ENCODE results near the gene UQCRHL. TPM values are rescaled to one million over a fixed set of nuclear protein-coding genes. Genes with fewer than 3 reads are reported as not detected.
"Not testable (repeated sequence)": the region's sequence is repeated elsewhere in the genome, so short reads cannot be mapped to it uniquely, and the experiment has no call there.

UQCRHL gene
- total RNA-seq, 1 experiment from 2014 or later: 3.2 TPM

DNA sequence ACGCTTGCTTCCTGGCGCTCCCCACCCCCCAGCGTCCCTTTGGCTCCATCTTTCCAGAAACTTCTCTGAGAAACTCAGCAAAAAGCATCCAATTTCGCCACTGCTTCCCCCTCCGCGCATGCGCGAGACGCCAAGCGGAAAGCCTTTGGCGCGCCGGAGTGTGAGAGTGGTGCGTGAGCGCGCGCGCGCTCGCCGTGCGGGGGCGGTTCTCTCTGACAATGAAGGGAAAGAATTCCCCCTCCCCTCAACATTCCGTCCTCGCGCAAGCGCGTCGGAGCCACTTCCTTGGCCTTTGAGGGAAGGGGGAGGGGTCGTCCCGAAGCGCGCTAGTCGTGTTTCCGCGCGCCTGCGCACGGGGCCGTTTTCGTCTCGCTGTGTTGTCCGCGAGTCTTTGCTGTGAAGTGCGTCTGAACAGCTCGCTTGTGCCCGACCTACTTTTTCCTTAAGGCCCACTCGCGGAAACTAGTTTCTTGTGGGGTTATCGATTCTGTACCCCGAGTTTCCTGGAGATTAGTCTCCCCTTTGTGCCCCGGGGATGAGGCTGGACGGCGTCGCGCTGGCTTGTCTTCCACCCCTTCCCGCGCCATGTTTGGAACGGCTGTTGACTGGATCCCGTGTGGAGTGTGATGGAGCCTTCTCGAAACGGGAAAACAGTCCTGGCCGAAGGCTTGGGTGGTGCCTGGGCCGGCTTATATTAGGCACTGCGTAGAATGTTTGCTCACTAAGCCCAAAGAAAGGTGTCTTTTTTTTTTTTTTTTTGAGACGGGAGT, 28.5 kb upstream of the UQCRHL start:
- peak; percentile 99 for DNase-seq (ENCODE audit: low read depth)

DNA sequence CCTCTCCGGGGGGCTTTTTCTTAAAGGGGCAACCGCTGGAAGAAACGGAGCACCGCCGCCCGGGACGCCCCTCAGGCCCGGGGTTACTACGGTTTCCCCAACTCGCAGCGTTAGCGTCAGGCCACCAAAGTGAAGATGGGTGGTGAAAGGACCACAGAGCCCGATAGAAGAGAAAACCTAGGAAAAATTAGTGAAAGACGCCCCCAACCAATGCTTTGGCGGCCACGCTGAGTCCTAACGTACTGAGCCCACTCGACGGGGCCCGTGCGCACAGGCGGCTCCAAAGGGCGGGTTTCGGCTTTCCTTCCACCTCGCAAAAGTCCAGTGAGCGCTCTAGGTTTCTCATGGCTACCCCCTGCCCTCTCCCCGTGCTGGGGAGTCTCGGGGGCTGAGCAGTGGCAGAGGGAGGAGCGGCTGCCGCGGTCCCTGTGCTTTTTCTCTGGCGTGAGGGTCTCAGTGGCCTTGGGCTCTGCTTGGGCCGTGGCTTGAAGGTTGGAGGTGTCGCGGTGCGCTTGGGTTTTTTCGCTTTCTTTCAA, 27.8 kb upstream of the UQCRHL start:
- DNase-seq (ENCODE audit: low read depth): no peak

DNA sequence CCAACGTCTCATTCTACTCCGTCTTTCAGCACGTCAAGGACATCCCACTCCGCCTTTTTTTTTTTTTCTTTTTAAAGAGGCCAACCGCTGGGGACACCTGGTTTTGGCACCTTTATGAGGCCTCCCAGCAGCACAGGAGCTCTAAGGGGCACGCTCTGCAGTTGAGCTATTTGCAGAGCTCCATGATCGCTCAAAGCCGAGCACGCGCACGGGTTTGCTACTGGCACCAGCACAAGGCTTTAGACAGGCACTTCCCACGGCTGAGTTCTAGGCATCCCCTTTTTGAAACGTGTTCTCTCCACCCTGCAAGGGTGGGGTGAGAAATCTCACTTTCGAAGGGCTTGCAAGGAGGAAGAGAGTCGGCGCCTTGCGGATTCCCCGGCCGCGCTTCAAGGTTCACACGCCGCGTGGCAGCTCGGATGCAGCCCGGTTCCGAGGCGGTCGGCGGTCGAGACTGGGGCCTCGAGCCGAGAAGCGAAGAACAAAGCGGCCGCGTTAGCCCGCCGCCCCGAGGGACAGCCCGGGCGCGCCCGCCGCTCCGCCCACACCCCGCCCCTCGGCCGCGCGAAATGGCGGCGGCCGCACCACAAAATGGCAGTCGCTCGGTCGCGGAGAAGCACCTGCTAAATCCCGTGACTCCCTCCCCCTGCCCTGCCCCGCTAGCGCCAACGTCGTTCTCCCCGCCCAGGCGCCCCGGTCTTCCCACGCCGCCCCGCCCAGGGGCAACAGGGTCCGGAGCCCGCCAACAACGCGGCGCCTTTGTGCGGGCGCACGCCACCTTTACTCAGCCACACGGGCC, 27.2 kb upstream of the UQCRHL start:
- peak; percentile 90 for DNase-seq (ENCODE audit: low read depth)

DNA sequence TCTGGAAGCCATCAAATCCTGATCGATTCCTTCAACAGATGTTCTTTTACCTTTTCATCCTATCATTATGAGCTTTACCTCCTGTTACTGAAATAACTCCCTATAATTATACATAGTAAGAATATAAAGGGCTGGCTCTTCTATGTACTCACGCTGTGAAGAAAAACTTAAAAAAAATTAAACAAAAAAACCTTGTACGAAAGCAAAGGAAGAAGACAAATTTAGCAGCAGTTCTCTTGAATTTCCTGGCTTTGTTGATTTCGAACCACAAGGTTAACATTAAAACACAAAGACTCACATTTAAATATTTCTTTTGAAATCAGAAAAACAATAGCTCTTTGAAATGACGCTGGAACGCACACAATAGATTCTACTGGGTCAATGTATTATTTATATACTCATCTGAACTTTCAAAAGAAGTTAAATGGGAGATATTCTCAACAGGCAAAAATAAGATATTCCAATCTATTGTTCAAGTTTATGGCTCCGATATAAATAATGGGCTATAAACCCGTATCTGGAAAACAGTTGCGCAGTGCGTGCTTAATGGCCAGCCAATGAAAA, 26.5 kb upstream of the UQCRHL start:
- DNase-seq (ENCODE audit: low read depth): no peak

DNA sequence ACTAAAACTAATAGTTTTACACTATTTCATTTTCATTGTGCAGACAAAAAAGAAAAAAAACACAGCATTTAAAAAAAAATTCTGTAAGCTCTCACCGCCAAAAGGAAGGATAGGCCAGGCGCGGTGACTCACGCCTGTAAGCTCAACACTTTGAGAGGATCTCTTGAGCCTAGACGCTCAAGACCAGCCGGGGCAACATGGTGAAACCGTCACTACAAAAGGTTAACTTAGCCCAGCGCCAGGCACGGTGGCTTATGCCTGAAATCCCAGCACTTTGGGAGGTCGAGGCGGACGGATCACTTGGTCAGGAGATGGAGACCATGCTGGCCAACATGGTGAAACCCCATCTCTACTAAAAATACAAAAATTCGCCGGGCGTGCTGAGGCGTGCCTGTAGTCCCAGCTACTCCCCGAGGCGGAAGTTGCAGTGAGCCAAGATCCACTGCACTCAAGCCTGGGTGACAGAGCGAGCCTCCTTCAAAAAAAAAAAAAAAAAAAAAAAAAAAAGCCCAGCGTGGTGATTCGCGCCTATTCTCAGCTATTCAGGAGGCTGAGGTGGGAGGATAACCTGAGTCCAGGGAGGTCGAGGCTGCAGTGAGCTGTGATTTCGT, 25.7 kb upstream of the UQCRHL start:
- peak; percentile 85 for DNase-seq (ENCODE audit: low read depth)

DNA sequence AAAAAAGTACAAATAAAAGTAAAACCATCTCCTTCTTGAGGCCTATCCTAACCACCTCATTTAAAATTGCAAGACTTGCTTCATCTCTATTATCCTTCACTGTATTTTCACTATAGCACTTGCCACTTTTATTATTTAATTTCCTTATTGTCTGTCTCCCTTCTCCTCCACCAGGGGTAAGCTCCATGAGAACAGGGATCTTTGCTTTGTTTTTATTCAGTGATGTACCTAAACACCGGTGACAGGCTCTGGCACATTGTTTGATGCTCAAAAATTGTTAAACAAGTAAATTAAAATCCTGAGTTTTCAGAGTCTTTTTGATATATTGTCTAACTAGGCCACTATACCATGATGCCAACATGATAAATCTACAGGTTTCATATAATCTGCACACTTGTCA, 22.8 kb upstream of the UQCRHL start:
- DNase-seq (ENCODE audit: low read depth): no peak

DNA sequence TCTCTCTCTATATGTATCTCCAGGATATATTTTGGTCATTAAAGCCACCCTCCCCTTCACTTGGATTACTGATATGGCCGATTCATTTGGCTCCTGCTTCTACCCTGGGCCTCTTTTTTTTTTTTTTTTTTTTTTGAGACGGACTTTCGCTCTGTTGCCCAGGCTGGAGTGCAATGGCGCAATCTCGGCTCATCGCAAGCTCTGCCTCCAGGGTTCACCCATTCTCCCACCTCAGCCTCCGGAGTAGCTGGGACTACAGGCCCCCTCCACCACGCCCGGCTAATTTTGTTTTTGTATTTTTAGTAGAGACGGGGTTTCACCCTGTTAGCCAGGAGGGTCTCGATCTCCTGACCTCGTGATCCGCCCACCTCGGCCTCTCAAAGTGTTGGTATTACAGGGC, 21.5 kb upstream of the UQCRHL start:
- DNase-seq (ENCODE audit: low read depth): not testable (repeated sequence)

DNA sequence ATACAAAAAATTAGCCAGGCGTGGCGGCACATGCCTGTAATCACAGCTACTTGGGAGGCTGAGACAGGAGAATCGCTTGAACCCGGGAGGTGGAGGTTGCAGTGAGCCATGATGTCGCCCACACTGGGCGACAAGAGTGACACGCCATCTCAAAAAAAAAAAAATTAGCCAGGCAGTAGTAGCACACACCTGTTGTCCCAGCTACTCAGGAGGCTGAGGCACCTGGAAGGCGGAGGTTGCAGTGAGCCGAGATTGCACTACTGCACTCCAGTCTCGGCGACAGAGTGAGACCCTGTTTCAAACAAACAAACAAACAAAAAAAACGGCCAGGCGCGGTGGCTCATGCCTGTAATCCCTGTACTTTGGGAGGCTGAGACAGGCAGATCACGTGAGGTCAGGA, 20.1 kb upstream of the UQCRHL start:
- not testable (repeated sequence) for DNase-seq (ENCODE audit: low read depth)

DNA sequence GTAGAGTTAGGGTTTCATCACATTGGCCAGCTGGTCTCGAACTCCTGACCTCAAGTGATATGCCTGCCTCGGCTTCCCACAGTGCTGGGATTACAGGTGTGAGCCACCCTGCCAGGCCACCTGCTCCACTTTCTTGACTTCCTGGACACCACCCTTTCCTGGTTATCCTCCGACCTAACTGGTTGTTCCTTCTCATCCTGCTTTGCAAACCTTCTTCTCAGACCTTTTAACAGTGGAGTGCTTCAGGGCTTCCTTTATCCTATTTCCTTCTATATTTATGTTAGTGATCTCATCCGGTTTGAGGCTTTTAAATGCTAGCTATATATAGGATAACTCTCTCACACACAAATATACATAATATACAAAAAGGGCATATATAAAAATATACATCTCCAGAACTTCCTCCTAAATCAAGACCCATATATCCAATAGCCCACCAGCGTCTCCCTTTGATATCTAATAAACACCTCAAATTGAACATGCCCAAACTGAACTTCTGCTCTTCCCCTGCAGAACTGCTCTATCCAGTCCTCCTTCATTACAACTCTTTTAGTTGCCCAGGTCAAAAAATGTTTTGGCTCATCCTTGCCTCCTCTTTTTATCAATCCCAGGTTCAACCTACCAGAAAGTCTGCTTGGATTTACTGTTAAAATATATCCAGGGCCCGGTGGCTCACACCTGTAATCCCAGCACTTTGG, 19.5 kb upstream of the UQCRHL start:
- no peak for DNase-seq (ENCODE audit: low read depth)

DNA sequence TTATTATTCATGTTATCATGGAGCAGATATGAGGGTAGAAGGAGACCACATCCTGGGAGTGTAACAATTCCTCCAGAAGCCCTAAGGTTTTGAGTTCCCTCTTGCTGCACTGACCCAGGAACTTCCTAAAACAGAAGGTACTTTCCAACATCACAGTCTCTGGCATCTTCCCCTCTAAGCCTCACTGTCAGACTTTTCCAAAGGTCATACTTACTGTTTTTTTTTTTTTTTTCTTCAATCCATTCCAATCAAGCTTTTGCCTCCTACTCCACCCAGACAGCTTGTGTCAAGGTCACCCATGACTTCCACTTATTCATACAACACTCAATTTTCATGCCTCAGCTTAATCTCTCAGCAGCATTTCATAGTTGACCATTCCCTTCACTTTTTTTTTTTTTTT, 18.4 kb upstream of the UQCRHL start:
- DNase-seq (ENCODE audit: low read depth): peak; percentile 18

DNA sequence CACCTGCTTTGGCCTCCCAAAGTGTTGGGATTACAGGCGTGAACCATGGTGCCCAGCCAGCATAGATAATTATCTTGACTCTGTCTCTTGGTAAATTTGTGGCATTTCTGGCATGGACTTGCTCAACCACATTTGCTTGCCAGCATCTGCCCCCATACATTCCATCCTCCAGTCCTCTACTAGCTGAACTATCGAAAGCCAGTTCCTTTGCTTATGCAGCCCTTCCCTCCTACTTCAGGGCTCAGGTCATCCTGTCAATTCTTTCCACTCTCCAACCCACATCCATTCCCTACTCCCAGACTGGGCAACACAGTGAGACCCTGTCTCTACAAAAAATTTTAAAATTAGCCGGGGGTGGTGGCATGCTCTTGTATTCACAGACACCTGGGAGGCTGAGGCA, 13.0 kb upstream of the UQCRHL start:
- peak; percentile 41 for DNase-seq (ENCODE audit: low read depth)

DNA sequence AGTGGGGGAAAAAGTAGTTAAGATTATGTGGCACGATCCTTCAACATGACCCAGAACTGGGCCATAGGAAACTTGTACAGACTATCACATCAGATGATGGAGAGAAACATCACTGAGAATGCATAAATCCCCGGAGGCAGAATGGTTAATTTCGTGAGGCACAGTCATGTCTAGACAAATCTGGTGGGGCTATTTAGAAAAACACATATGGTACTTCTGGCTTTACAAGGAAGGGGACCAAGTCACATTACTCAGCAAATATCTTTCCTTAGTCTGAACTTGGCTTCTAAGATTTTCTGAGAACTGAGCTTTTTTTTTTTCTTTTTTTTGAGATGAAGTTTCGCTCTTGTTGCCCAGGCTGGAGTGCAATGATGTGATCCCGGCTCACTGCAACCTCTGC, 9.2 kb upstream of the UQCRHL start:
- DNase-seq (ENCODE audit: low read depth): peak; percentile 54

DNA sequence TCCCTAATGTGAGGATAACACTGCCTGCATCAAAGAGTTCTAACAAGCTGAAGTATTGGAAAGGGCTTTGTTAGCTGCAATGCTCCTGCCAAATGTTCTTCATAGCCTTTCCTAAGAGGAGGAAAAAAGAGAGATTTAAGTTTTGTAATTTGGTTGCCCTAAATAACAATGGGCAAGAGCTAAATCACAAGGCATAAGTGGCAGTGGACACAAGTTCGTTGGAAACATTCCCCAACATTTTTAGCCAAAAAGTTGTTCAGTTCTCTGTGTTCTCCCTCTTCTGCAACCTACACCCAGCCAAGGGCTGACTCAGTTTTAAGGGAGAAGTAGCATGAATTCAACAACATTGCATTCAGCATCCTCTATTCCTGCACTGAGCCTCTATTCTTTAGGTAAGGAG, 2.6 kb upstream of the UQCRHL start:
- DNase-seq (ENCODE audit: low read depth): no peak

DNA sequence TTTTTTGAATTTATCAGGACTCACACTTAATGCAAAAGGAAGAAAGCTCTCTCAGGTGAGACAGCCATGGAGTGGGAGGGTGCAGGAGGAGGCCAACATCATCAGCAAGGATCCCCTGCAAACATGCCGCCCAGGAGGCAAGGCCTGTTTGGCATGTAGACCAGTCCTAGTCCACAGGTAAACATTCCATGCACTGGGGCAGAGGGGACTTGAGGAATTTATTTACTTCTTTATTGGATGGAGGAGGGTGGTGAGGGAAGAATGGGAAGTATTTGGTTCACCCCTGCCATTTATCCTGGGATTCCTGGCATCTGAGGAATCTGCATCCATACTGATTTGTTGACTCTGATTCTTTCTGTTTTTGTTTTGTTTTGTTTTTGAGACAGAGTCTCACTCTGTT, 1.5 kb upstream of the UQCRHL start:
- DNase-seq (ENCODE audit: low read depth): no peak

DNA sequence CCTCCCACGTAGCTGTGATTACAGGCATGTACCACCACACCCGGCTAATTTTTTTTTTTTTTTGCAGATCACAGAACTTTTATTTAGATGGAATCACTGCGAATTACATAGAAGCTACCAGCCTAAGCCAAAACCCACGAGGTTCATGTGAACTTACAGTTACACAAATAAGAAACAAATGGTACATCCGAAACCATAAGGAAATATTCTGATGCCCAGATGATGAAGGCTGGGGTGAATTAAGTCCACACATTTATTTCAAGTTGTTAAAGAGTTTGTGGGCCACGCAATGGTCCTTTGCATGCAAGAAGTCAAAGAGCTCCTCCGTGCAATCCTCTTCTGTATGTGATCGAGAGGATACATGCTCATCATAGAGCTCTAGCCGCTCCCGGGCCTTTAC, 328 bp downstream of the UQCRHL start:
- no peak for DNase-seq (ENCODE audit: low read depth)

DNA sequence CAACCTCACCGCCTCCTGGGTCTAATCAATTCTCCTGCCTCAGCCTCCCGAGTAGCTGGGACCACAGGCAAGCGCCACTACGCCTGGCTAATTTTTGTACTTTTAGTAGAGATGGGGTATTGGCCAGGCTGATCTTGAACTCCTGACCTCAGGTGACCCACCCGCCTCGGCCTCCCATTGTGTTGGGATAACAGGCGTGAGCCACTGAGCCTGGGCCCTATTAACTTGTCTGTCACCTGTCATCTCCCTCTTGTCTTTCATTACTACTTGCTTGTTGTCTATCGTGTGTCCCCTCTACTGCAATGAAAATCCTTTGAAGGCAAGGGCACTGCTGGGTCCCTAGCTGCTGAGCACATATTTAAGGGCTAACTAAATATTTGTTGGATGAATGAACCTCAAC, 3.4 kb downstream of the UQCRHL start:
- DNase-seq (ENCODE audit: low read depth): no peak

DNA sequence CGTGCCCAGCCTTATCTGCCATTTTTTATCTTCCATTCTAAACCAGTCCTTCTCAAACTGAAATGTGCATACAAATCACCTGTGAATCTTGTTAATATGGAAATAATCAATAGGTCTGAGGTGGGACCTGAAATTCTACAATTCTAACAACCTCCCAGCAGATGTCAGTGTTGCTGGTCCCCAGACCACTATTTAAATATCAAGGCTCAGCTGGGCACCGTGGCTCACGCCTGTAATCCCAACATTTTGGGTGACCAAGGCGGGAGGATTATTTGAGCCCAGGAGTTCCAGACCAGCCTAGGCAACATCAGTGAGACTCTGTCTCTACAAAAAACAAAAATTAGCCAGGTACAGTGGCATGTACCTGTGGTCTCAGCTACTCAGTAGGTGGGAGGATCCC, 4.1 kb downstream of the UQCRHL start:
- peak; percentile 28 for DNase-seq (ENCODE audit: low read depth)

DNA sequence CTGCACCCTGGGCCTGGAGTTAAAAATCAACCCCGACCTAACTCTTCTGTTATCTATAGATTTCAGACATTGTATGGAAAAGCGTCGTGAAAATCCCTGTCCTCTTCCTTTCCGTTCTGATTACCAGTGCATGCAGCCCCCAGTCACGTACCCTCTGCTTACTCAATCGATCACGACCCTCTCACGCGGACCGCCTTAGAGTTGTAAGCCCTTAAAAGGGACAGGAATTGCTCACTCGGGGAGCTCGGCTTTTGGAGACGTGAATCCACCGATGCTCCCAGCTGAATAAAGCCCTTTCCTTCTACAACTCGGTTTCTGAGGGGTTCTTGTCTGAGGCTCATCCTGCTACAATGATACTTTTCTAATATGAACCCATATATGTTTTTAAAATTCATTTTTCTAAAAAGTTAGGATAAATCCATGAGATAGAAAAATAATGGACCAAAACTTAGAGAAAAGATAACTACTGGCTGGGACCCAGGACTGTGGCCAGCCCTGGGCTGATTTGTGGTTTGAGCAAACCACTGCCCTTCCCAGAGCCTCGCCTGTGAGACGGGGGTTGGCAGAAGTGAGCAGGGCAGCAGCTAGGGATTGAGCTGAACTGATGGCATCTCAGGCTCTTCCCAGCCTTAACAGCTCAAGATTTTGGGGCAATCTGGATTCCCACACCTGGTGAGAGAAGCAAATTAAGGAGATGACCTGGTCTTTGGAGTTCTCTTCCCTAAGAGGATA, 5.0 kb downstream of the UQCRHL start:
- DNase-seq (ENCODE audit: low read depth): peak; percentile 80

DNA sequence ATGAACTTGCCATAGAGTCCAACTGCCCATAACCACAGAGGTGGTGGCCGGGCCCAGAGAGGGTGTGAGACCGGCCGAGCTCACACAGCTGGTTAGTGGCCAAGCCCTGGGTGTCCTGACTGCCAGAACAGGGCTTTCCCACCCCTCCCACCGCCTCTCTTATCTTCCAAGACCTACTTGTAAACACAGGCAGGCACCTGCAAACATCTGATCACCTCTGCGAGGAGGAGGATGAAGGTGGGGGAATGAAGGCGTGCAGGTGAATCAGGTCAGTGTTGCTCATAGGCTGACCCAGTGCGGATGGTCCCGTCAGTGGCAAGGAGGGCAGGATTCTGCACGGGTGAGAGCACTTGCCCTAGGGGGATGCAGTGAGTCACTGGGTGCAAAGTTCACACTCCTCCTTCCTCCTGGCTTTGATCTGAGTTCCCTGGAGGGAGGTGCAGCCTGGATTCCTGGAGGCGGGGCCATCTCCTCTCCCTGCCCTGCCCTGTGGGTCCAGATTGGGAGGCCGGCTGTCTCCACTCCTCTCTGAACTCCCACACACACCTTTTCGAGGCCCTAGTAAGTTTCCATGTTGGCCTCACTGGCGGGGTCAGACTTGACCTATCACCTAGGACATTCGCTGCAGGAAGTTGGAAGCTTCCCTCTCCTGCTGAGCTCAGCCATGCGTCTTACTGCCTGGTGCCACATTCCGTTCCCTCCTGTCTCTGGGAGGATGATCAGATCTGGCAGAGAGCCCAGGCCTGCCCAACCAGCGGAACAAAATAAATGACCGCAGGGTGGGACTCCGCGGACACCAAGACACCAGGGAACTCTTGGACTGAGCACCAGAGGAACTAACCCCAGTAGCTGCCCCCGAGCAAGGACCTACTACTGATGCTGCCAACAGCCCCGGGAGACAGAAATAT, 7.3 kb downstream of the UQCRHL start:
- peak; percentile 97 for DNase-seq (ENCODE audit: low read depth)
